ENCODE measurements around the gene NUDCD3. TPM values are rescaled to one million over a fixed set of nuclear protein-coding genes. Genes with fewer than 3 reads are reported as not detected.
A peak's percentile ranks its signal among the peaks of the same experiment; 100 is the strongest.

Gene NUDCD3
- total and polyA plus RNA-seq, 3 experiments from 2014 or later, result 72.0 to 99.5 (median 98.8) TPM

DNA sequence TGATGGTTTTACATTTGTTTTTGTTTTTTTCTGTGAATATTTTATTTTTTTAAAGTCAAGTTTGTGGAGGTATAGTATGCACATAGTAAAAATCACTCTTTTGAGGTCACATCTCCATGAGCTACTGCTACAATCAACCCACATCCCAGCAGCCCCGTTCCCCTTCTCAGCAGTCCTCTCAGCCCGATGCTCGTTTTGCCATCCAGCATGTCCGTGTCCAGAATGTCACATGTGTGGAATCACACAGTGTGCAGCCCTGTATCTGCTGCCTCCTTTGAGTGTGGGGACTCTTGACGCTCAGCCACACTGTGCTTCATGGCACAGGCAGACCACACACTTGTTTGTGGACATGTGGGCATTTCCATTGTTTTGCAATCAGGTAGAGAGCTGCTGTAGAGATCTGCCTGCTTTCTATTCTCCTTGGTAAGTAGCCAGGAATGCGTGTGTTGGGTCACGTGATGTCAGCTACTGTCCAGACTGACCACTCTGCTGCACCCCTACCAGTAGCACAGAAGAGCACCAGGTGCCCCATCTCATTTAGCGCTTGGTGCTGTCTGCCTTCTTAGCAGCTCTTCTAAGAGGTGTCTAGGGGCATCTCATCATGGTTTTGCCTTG is 93.4 kb downstream of the NUDCD3 start:
- no peaks in the 10 kb centered on the region for H3K9me3 ChIP-seq (ENCODE audit: low read length)
- H3K27ac Mint-ChIP-seq, result peak overlapping the region in 2 of 8 donors; percentile 63 to 94
- no peak overlapping the region for H3K4me3 ChIP-seq (ENCODE audit: low read length)
- no peak overlapping the region for H3K27ac ChIP-seq (ENCODE audit: low read depth, low read length)
- H3K4me1 ChIP-seq (ENCODE audit: insufficient read depth, low read length), result no peaks in the 10 kb centered on the region
- peaks cover 14% of the 10 kb centered on the region for H3K36me3 ChIP-seq (ENCODE audit: insufficient read depth, low read length)
- H3K27me3 Mint-ChIP-seq, result no peaks in the 10 kb centered on the region
- no peak overlapping the region for H3K4me3 Mint-ChIP-seq
- no peak for DNase-seq
- POLR2A ChIA-PET, result no interaction called here
- H3K9me3 Mint-ChIP-seq, result no peaks in the 10 kb centered on the region
- peaks cover 0 to 87% (median 13%) of the 10 kb centered on the region in 3 donors for H3K36me3 Mint-ChIP-seq
- H3K27me3 ChIP-seq (ENCODE audit: insufficient read depth, low read length, poor library complexity, severe bottlenecking), result no peaks in the 10 kb centered on the region
- CTCF ChIA-PET, result interaction anchor here (0.7 kb wide), 1 partner anchor 8 kb away, joined by 3 read pairs; no protein-coding TSS in a partner anchor
- peaks cover 4 to 7% (median 7%) of the 10 kb centered on the region in 3 donors for H3K4me1 Mint-ChIP-seq

DNA sequence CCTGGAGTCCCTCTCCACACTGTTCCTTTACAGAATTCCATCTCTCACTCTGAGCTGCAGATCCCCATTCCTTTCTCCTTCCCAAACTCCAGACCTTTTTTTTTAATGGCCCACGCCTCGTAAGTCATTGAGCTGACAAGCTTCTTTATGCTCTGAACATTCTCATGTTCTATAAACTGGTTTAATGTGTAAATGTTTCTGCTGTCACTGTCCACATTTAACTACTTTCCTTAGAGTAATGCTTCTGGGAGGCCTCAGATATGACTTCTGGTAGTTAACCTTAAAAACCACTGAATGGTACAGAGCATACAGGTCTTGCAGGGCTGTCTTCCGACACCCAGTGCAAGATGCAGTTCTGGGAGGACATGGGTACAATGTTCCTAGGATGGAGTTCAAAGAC is 94.0 kb downstream of the NUDCD3 start:
- peaks cover 4 to 7% (median 7%) of the 10 kb centered on the region in 3 donors for H3K4me1 Mint-ChIP-seq

GRCh38 chr7:44395067-44395466 is 95.4 kb downstream of the NUDCD3 start:
- ChIA-PET CTCF (no interaction called here), POLR2A (no interaction called here)
- no peak overlapping the region for H3K27ac ChIP-seq (ENCODE audit: low read depth, low read length)
- peaks cover 16% of the 10 kb centered on the region for H3K36me3 ChIP-seq (ENCODE audit: insufficient read depth, low read length)
- no peak overlapping the region for H3K4me3 Mint-ChIP-seq
- H3K9me3 Mint-ChIP-seq, result no peaks in the 10 kb centered on the region
- no peak overlapping the region for H3K4me3 ChIP-seq (ENCODE audit: low read length)
- no peak overlapping the region for H3K27ac Mint-ChIP-seq
- peaks cover 0 to 88% (median 15%) of the 10 kb centered on the region in 3 donors for H3K36me3 Mint-ChIP-seq
- H3K4me1 Mint-ChIP-seq, result peaks cover 4 to 7% (median 7%) of the 10 kb centered on the region in 3 donors
- H3K4me1 ChIP-seq (ENCODE audit: insufficient read depth, low read length), result no peaks in the 10 kb centered on the region
- no peaks in the 10 kb centered on the region for H3K9me3 ChIP-seq (ENCODE audit: low read length)
- DNase-seq, result no peak
- no peaks in the 10 kb centered on the region for H3K27me3 Mint-ChIP-seq
- H3K27me3 ChIP-seq (ENCODE audit: insufficient read depth, low read length, poor library complexity, severe bottlenecking), result no peaks in the 10 kb centered on the region

More for the DNA sequence above, 94.0 kb downstream of the NUDCD3 start:
- peak overlapping the region in 4 of 8 donors; percentile 17 to 74 (median 42) for H3K27ac Mint-ChIP-seq
- H3K4me3 Mint-ChIP-seq, result no peak overlapping the region
- CTCF ChIA-PET, result no interaction called here
- H3K27me3 ChIP-seq (ENCODE audit: insufficient read depth, low read length, poor library complexity, severe bottlenecking), result no peaks in the 10 kb centered on the region
- H3K4me1 ChIP-seq (ENCODE audit: insufficient read depth, low read length), result no peaks in the 10 kb centered on the region
- H3K27me3 Mint-ChIP-seq, result no peaks in the 10 kb centered on the region
- no peak for DNase-seq
- no peak overlapping the region for H3K27ac ChIP-seq (ENCODE audit: low read depth, low read length)
- peaks cover 10% of the 10 kb centered on the region for H3K36me3 ChIP-seq (ENCODE audit: insufficient read depth, low read length)
- H3K9me3 ChIP-seq (ENCODE audit: low read length), result no peaks in the 10 kb centered on the region
- H3K9me3 Mint-ChIP-seq, result no peaks in the 10 kb centered on the region
- POLR2A ChIA-PET, result no interaction called here
- no peak overlapping the region for H3K4me3 ChIP-seq (ENCODE audit: low read length)
- peaks cover 0 to 87% (median 13%) of the 10 kb centered on the region in 3 donors for H3K36me3 Mint-ChIP-seq

- Histone ChIP-seq H3K9me3 (ENCODE audit: low read length) (no peaks in the 10 kb centered on the region), H3K27ac (ENCODE audit: low read depth, low read length) (no peak overlapping the region), H3K4me1 (ENCODE audit: insufficient read depth, low read length) (no peaks in the 10 kb centered on the region), H3K27me3 (ENCODE audit: insufficient read depth, low read length, poor library complexity, severe bottlenecking) (no peaks in the 10 kb centered on the region), H3K36me3 (ENCODE audit: insufficient read depth, low read length) (peaks cover 16% of the 10 kb centered on the region), H3K4me3 (ENCODE audit: low read length) (no peak overlapping the region)
- Mint-ChIP-seq H3K4me1 (peaks cover 4 to 7% (median 4%) of the 10 kb centered on the region in 3 donors), H3K4me3 (no peak overlapping the region), H3K27me3 (no peaks in the 10 kb centered on the region), H3K36me3 (peaks cover 0 to 86% (median 14%) of the 10 kb centered on the region in 3 donors), H3K9me3 (no peaks in the 10 kb centered on the region), H3K27ac (no peak overlapping the region)
- CTCF ChIA-PET, result no interaction called here
- POLR2A ChIA-PET, result no interaction called here
- DNase-seq, result no peak
Observed at GRCh38 chr7:44394636-44395035, 95.8 kb downstream of the NUDCD3 start.

- H3K27ac ChIP-seq (ENCODE audit: low read depth, low read length), result no peak overlapping the region
- Mint-ChIP-seq H3K36me3 (peaks cover 0 to 86% (median 15%) of the 10 kb centered on the region in 3 donors), H3K27me3 (no peaks in the 10 kb centered on the region), H3K27ac (peak overlapping the region in 1 of 8 donors; percentile 85), H3K4me1 (peaks cover 4 to 7% (median 4%) of the 10 kb centered on the region in 3 donors), H3K4me3 (no peak overlapping the region), H3K9me3 (no peaks in the 10 kb centered on the region)
- H3K36me3 ChIP-seq (ENCODE audit: insufficient read depth, low read length), result peaks cover 17% of the 10 kb centered on the region
- ChIA-PET POLR2A (no interaction called here), CTCF (no interaction called here)
- no peak overlapping the region for H3K4me3 ChIP-seq (ENCODE audit: low read length)
- DNase-seq, result no peak
- H3K4me1 ChIP-seq (ENCODE audit: insufficient read depth, low read length), result no peaks in the 10 kb centered on the region
- no peaks in the 10 kb centered on the region for H3K27me3 ChIP-seq (ENCODE audit: insufficient read depth, low read length, poor library complexity, severe bottlenecking)
- H3K9me3 ChIP-seq (ENCODE audit: low read length), result no peaks in the 10 kb centered on the region
Observed at GRCh38 chr7:44394112-44394447, 96.4 kb downstream of the NUDCD3 start.

- H3K9me3 Mint-ChIP-seq, result no peaks in the 10 kb centered on the region
Observed at GRCh38 chr7:44393238-44394111, 97.0 kb downstream of the NUDCD3 start.

DNA sequence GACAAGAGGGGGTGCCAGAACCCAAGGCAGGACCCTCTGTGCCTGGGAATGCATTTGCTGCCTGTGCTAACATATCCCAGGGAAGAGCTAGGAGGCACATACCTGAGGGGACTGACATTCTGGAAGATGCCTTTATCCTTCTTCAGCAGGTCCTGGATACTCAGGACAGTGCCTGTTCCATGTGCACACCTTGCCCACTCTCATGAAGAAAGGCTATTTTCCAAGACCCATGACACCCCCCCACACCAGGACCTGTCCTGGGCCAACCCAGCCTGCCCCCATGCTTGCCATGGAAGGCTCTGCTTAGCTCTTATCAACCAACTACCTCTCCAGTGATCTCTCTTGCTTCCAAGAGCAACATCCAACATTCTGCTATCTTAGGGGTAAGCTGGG is 97.8 kb downstream of the NUDCD3 start:
- Histone ChIP-seq H3K27me3 (ENCODE audit: insufficient read depth, low read length, poor library complexity, severe bottlenecking) (no peaks in the 10 kb centered on the region), H3K9me3 (ENCODE audit: low read length) (no peaks in the 10 kb centered on the region), H3K4me1 (ENCODE audit: insufficient read depth, low read length) (no peaks in the 10 kb centered on the region), H3K36me3 (ENCODE audit: insufficient read depth, low read length) (peaks cover 24% of the 10 kb centered on the region), H3K4me3 (ENCODE audit: low read length) (no peak overlapping the region), H3K27ac (ENCODE audit: low read depth, low read length) (no peak overlapping the region)
- H3K4me1 Mint-ChIP-seq, result peaks cover 4 to 7% (median 4%) of the 10 kb centered on the region in 3 donors
- CTCF ChIA-PET, result no interaction called here
- POLR2A ChIA-PET, result no interaction called here
- no peaks in the 10 kb centered on the region for H3K9me3 Mint-ChIP-seq
- DNase-seq, result no peak
- no peaks in the 10 kb centered on the region for H3K27me3 Mint-ChIP-seq
- peak overlapping the region in 1 of 8 donors; percentile 77 for H3K27ac Mint-ChIP-seq
- H3K36me3 Mint-ChIP-seq, result peaks cover 0 to 87% (median 12%) of the 10 kb centered on the region in 3 donors
- no peak overlapping the region for H3K4me3 Mint-ChIP-seq

More at GRCh38 chr7:44393238-44394111, 97.0 kb downstream of the NUDCD3 start:
- Mint-ChIP-seq H3K4me1 (peaks cover 4 to 7% (median 4%) of the 10 kb centered on the region in 3 donors), H3K27ac (peak overlapping the region in 3 of 8 donors; percentile 27 to 85 (median 58)), H3K4me3 (no peak overlapping the region), H3K27me3 (no peaks in the 10 kb centered on the region), H3K36me3 (peaks cover 0 to 88% (median 11%) of the 10 kb centered on the region in 3 donors)
- no peak overlapping the region for H3K4me3 ChIP-seq (ENCODE audit: low read length)
- H3K27ac ChIP-seq (ENCODE audit: low read depth, low read length), result no peak overlapping the region
- no peaks in the 10 kb centered on the region for H3K4me1 ChIP-seq (ENCODE audit: insufficient read depth, low read length)
- no peaks in the 10 kb centered on the region for H3K27me3 ChIP-seq (ENCODE audit: insufficient read depth, low read length, poor library complexity, severe bottlenecking)
- H3K9me3 ChIP-seq (ENCODE audit: low read length), result no peaks in the 10 kb centered on the region
- POLR2A ChIA-PET, result no interaction called here
- CTCF ChIA-PET, result no interaction called here
- H3K36me3 ChIP-seq (ENCODE audit: insufficient read depth, low read length), result peaks cover 17% of the 10 kb centered on the region
- DNase-seq, result no peak
